Breast epithelium (tissue), 3 donors: ENCODE data around the gene TADA2A.

Source experiments
- POLR2A ChIP-seq: fragments of 450-650 bp; IDR thresholded peaks from one replicate; pipeline ENCODE4 v1.6.1; 2016; ENCODE audit warnings: antibody characterized with exemption, mild to moderate bottlenecking, moderate library complexity
- POLR2AphosphoS5 ChIP-seq, 3 donors: sonication (generic); formaldehyde crosslinking; IDR thresholded peaks; one replicate each; pipeline ENCODE4 v1.6.1; 2017; ENCODE audit warnings: antibody characterized with exemption in 3 of 3
- TF ChIP-seq, protein P1 (sequence below), 3 donors: fragments of 450-650 bp; IDR thresholded peaks; one replicate each; pipeline ENCODE4 v1.5.1; 2016 to 2017; ENCODE audit warnings: antibody characterized with exemption in 3 of 3, mild to moderate bottlenecking in 3 of 3, moderate library complexity in 3 of 3

DNA sequence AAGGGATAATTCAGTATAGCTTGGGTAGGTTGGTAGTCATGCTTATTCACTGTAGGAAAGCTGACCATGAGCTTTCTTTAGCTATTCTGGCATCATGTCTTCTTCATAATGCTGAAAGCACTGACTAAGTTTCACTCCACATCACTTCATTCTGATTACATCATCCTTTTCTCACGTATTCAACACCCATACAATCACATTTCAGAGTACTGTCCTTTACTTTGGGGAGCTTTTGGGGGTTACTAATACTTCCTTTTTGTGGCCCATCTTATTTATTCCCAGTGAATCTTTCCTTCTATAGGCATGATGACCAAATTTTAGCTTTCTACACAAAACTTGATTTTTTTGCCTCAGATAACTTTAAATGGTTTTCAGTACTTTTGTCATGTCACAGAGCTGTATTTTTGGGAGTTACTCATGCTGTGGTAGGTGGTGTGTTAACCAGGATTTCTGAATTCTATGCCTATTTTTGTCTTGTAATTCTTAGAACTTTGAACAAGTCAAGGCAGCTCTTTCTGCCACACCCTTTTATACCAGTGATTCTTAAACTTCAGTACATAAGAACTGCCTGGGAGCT is 23.5 kb downstream of the TADA2A start:
- TF ChIP-seq, protein P1, sequence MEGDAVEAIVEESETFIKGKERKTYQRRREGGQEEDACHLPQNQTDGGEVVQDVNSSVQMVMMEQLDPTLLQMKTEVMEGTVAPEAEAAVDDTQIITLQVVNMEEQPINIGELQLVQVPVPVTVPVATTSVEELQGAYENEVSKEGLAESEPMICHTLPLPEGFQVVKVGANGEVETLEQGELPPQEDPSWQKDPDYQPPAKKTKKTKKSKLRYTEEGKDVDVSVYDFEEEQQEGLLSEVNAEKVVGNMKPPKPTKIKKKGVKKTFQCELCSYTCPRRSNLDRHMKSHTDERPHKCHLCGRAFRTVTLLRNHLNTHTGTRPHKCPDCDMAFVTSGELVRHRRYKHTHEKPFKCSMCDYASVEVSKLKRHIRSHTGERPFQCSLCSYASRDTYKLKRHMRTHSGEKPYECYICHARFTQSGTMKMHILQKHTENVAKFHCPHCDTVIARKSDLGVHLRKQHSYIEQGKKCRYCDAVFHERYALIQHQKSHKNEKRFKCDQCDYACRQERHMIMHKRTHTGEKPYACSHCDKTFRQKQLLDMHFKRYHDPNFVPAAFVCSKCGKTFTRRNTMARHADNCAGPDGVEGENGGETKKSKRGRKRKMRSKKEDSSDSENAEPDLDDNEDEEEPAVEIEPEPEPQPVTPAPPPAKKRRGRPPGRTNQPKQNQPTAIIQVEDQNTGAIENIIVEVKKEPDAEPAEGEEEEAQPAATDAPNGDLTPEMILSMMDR (IDR thresholded peaks at IDR 0.05) = no peak
- TF ChIP-seq POLR2A (no peak), POLR2AphosphoS5 (IDR thresholded peaks at IDR 0.05) (no peak)
